CD14-positive monocyte (primary cell): ENCODE results near the gene CRY1. TPM values are rescaled to one million over a fixed set of nuclear protein-coding genes. Genes with fewer than 3 reads are reported as not detected.
"Not testable (repeated sequence)": the region's sequence is repeated elsewhere in the genome, so short reads cannot be mapped to it uniquely, and the experiment has no call there.

ENCODE experiments used
- DNase-seq, 3 donors: peaks; one replicate each; pipeline ENCODE4 v3.0.0-alpha.2; 2011 to 2022
- H2AFZ ChIP-seq: 2 replicates; pipeline ENCODE4 v1.6.0; 2012; ENCODE audit warnings: mild to moderate bottlenecking, low read depth, low read length, inconsistent platforms; ENCODE audit not compliant: insufficient read depth, poor library complexity, severe bottlenecking
- H3K27ac ChIP-seq, 2 donors: 1 replicate in 1 of 2; 2 replicates in 1 of 2; pipeline ENCODE4 v1.5.1; 2012 to 2013; ENCODE audit warnings: low read length in 2 of 2, control low read depth in 1 of 2, inconsistent platforms in 1 of 2, low read depth in 1 of 2, mild to moderate bottlenecking in 1 of 2
- H3K27me3 ChIP-seq, 2 donors: one replicate each; pipeline versions ENCODE4 v1.6.0 to v1.6.1; 2011 to 2013; ENCODE audit warnings: low read length in 2 of 2; ENCODE audit not compliant: control insufficient read depth in 2 of 2, insufficient read depth in 2 of 2
- H3K36me3 ChIP-seq, 2 donors: replicated peaks in 1 of 2; 1 replicate in 1 of 2; 2 replicates in 1 of 2; pipeline versions ENCODE4 v1.5.1 to v1.6.1; 2012 to 2013; ENCODE audit warnings: low read length in 2 of 2, control low read depth in 1 of 2, inconsistent platforms in 1 of 2, mild to moderate bottlenecking in 1 of 2; ENCODE audit not compliant: insufficient read depth in 2 of 2, control insufficient read depth in 1 of 2
- H3K4me1 ChIP-seq, 2 donors: 1 replicate in 1 of 2; 2 replicates in 1 of 2; pipeline versions ENCODE4 v1.5.1 to v1.6.1; 2012 to 2013; ENCODE audit warnings: low read length in 2 of 2, control low read depth in 1 of 2, inconsistent platforms in 1 of 2, mild to moderate bottlenecking in 1 of 2, moderate library complexity in 1 of 2; ENCODE audit not compliant: insufficient read depth in 2 of 2, control insufficient read depth in 1 of 2
- H3K4me2 ChIP-seq: replicated peaks from 2 replicates; pipeline ENCODE3; 2012; ENCODE audit warnings: low read length, moderate library complexity, mild to moderate bottlenecking; ENCODE audit not compliant: poor library complexity, severe bottlenecking; ENCODE audit errors: extremely low read depth
- H3K4me3 ChIP-seq, 3 experiments: fragments of 200-600 bp in 1 of 3; sonication (generic) in 1 of 3; replicated peaks in 1 of 3; 1 replicate in 2 of 3; 2 replicates in 1 of 3; pipeline ENCODE4 v1.5.1; 2011 to 2013; ENCODE audit warnings: low read length in 3 of 3, mild to moderate bottlenecking in 3 of 3, control low read depth in 2 of 3, low read depth in 2 of 3, inconsistent platforms in 1 of 3, moderate library complexity in 1 of 3
- H3K79me2 ChIP-seq: 2 replicates; pipeline ENCODE4 v1.6.0; 2012; ENCODE audit warnings: mild to moderate bottlenecking, control low read depth, inconsistent platforms, low read length, moderate library complexity; ENCODE audit not compliant: insufficient read depth
- H3K9ac ChIP-seq: 2 replicates; pipeline ENCODE4 v1.6.0; 2017; ENCODE audit warnings: low read length, mild to moderate bottlenecking; ENCODE audit not compliant: insufficient read depth, poor library complexity, severe bottlenecking
- H3K9me3 ChIP-seq, 2 donors: replicated peaks in 1 of 2; 1 replicate in 1 of 2; 2 replicates in 1 of 2; pipeline versions ENCODE4 v1.5.1 to v1.6.1; 2012 to 2013; ENCODE audit warnings: low read length in 2 of 2, control low read depth in 1 of 2; ENCODE audit not compliant: control insufficient read depth in 1 of 2, insufficient read depth in 1 of 2
- H4K20me1 ChIP-seq: 2 replicates; pipeline ENCODE4 v1.6.0; 2012; ENCODE audit warnings: mild to moderate bottlenecking, low read length, control low read depth, moderate library complexity; ENCODE audit not compliant: insufficient read depth
- H3K27ac Mint-ChIP-seq, 7 donors: one replicate each; pipeline ENCODE4 v1.8.0; 2020; ENCODE audit warnings: mild to moderate bottlenecking in 7 of 7, mixed read lengths in 7 of 7, moderate library complexity in 6 of 7, inconsistent platforms in 2 of 7
- H3K27me3 Mint-ChIP-seq, 3 donors: one replicate each; pipeline ENCODE4 v1.8.0; 2021 to 2022; ENCODE audit warnings: low read depth in 3 of 3, mild to moderate bottlenecking in 3 of 3, mixed read lengths in 3 of 3, moderate library complexity in 3 of 3, inconsistent platforms in 1 of 3
- H3K36me3 Mint-ChIP-seq, 2 donors: one replicate each; pipeline ENCODE4 v1.8.0; 2020; ENCODE audit warnings: mixed read lengths in 2 of 2, inconsistent platforms in 1 of 2, mild to moderate bottlenecking in 1 of 2
- H3K4me1 Mint-ChIP-seq: one replicate; pipeline ENCODE4 v1.8.0; 2020; ENCODE audit warnings: mild to moderate bottlenecking, mixed read lengths
- H3K4me3 Mint-ChIP-seq, 2 donors: one replicate each; pipeline ENCODE4 v1.8.0; 2020; ENCODE audit warnings: mild to moderate bottlenecking in 2 of 2, mixed read lengths in 2 of 2, moderate library complexity in 1 of 2
- H3K9me3 Mint-ChIP-seq, 7 donors: one replicate each; pipeline ENCODE4 v1.8.0; 2020 to 2022; ENCODE audit warnings: mixed read lengths in 7 of 7, mild to moderate bottlenecking in 6 of 7, moderate library complexity in 6 of 7, inconsistent platforms in 2 of 7
- WGBS: methylation state at CpG from one replicate; pipeline ENCODE4 v1.1.5; 2013; ENCODE audit warnings: missing lambda C conversion rate; ENCODE audit not compliant: insufficient coverage; 5-methylcytosine and 5-hydroxymethylcytosine counted together
- intact Hi-C, 2 donors: fragments of 100-400 bp; cut with micrococcal nuclease; formaldehyde crosslinking; loops; one replicate each; pipeline versions ENCODE4 v1.15.0 to v1.15.1; 2023
- polyA plus RNA-seq, 3 donors: library from polyadenylated mRNA; depleted of rRNA in 1 of 3; unstranded in 2 of 3; stranded (reverse) in 1 of 3; fragments of 300-500 nt in 2 of 3; fragments of >200 nt in 1 of 3; fragmentation: Illumina TruSeq in 2 of 3; gene quantifications; 1 replicate in 2 of 3; 2 replicates in 1 of 3; pipeline ENCODE4 v1.2.3, GENCODE V29; 2012 to 2021
- TF ChIP-seq, protein P1 (sequence below): fragments of 200-600 bp; IDR thresholded peaks from one replicate; pipeline ENCODE4 v1.8.0; 2022; ENCODE audit warnings: antibody characterized with exemption, mild to moderate bottlenecking

Gene CRY1
- polyA plus RNA-seq, 3 donors = 3.8 to 7.7 (median 5.8) TPM

DNA sequence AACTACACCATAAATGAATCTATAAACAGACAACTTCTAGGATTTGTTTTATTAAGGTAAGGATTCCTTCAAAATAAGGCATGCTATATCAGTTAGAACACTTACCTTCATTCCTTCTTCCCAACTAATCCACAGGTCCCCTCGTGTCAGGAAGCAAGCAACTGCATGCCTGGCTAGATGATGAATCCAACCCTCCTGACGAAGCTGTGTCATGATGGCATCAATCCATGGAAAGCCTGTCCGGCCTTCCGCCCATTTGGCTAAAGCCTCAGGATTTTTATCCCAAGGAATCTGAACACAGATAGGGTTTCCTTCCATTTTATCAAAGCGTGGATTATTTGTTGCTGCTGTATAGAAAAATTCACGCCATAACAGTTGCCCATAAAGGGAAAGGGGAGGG, 93.9 kb downstream of the CRY1 start:
- Histone ChIP-seq H3K4me3 (no peak overlapping the region), H3K4me2 (no peak overlapping the region), H3K9ac (no peak overlapping the region), H4K20me1 (no peaks in the 10 kb centered on the region), H2AFZ (no peak overlapping the region), H3K36me3 (peaks cover 4 to 13% of the 10 kb centered on the region in 2 donors), H3K79me2 (no peaks in the 10 kb centered on the region), H3K9me3 (no peaks in the 10 kb centered on the region), H3K27me3 (no peaks in the 10 kb centered on the region), H3K4me1 (no peaks in the 10 kb centered on the region), H3K27ac (no peak overlapping the region)
- intact Hi-C loops = no loop called here
- H3K27me3 Mint-ChIP-seq = peaks cover 0 to 2% (median 0%) of the 10 kb centered on the region in 3 donors
- H3K4me1 Mint-ChIP-seq = no peaks in the 10 kb centered on the region
- DNase-seq = no peak
- no peak overlapping the region for H3K27ac Mint-ChIP-seq
- H3K36me3 Mint-ChIP-seq = peaks cover 26 to 29% of the 10 kb centered on the region in 2 donors
- peaks cover 0 to 2% (median 0%) of the 10 kb centered on the region in 7 donors for H3K9me3 Mint-ChIP-seq
- no peak overlapping the region for H3K4me3 Mint-ChIP-seq
- TF ChIP-seq, protein P1, sequence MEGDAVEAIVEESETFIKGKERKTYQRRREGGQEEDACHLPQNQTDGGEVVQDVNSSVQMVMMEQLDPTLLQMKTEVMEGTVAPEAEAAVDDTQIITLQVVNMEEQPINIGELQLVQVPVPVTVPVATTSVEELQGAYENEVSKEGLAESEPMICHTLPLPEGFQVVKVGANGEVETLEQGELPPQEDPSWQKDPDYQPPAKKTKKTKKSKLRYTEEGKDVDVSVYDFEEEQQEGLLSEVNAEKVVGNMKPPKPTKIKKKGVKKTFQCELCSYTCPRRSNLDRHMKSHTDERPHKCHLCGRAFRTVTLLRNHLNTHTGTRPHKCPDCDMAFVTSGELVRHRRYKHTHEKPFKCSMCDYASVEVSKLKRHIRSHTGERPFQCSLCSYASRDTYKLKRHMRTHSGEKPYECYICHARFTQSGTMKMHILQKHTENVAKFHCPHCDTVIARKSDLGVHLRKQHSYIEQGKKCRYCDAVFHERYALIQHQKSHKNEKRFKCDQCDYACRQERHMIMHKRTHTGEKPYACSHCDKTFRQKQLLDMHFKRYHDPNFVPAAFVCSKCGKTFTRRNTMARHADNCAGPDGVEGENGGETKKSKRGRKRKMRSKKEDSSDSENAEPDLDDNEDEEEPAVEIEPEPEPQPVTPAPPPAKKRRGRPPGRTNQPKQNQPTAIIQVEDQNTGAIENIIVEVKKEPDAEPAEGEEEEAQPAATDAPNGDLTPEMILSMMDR = no peak
- WGBS = 100% methylated on average over 4 of the region's 6 CpGs

DNA sequence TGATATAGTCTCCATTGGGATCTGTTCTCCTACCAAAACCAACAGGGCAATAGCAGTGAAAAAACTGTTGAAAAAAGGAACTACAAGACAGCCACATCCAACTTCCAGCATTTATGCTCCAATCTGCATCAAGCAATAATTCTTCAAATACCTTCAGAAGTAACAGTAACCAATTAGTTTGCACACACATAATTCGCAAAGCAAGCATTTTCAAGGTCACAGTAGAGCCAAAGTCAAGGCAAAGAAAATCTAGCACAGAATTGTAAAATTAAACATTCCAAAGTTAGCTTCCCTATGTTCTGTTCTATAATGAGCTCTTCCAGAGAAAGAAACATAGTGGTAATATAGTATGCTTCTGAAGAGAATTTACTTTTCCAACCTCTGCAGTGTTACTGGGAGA, 95.4 kb downstream of the CRY1 start:
- no peak overlapping the region for H3K9ac ChIP-seq
- H2AFZ ChIP-seq = no peak overlapping the region
- H3K36me3 ChIP-seq = peaks cover 4 to 13% of the 10 kb centered on the region in 2 donors
- 92% methylated on average over 1 of the region's 1 CpG for WGBS
- H3K4me1 Mint-ChIP-seq = no peaks in the 10 kb centered on the region
- H3K79me2 ChIP-seq = no peaks in the 10 kb centered on the region
- H3K27ac ChIP-seq = no peak overlapping the region
- no peak overlapping the region for H3K4me3 Mint-ChIP-seq
- H3K4me3 ChIP-seq = no peak overlapping the region
- no peak overlapping the region for H3K27ac Mint-ChIP-seq
- no peaks in the 10 kb centered on the region for H3K4me1 ChIP-seq
- no peaks in the 10 kb centered on the region for H3K27me3 ChIP-seq
- intact Hi-C loops = no loop called here
- H3K36me3 Mint-ChIP-seq = peaks cover 26 to 29% of the 10 kb centered on the region in 2 donors
- no peaks in the 10 kb centered on the region for H3K9me3 ChIP-seq
- peaks cover 0 to 2% (median 0%) of the 10 kb centered on the region in 3 donors for H3K27me3 Mint-ChIP-seq
- H3K9me3 Mint-ChIP-seq = peaks cover 0 to 2% (median 0%) of the 10 kb centered on the region in 7 donors
- no peak overlapping the region for H3K4me2 ChIP-seq
- TF ChIP-seq, protein P1 = no peak
- no peaks in the 10 kb centered on the region for H4K20me1 ChIP-seq
- no peak for DNase-seq

DNA sequence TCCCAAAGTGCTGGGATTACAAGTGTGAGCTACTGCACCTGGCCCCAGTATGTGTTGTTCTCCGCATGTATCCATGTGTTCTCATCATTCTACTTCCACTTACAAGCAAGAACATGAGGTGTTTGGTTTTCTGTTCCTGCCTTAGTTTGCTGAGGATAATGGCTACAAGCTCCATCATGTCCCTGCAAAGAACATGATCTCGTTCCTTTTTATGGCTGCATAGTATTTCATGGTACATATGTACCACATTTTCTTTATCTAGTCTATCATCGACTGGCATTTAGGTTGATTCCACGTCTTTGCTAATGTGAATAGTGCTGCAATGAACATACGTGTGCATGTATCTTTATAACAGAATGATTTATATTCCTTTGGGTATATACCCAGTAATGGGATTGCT, 97.2 kb downstream of the CRY1 start:
- H3K79me2 ChIP-seq, H3K4me1 Mint-ChIP-seq, H3K4me1 ChIP-seq, H4K20me1 ChIP-seq, intact Hi-C loops, H3K27ac Mint-ChIP-seq, H2AFZ ChIP-seq, DNase-seq, H3K9me3 Mint-ChIP-seq, H3K4me3 Mint-ChIP-seq, H3K9ac ChIP-seq, H3K4me2 ChIP-seq, H3K27ac ChIP-seq, H3K4me3 ChIP-seq, H3K9me3 ChIP-seq, H3K27me3 ChIP-seq, H3K27me3 Mint-ChIP-seq: not testable (repeated sequence)
- H3K36me3 Mint-ChIP-seq = peaks cover 24% of the 10 kb centered on the region in 2 donors
- WGBS = no CpG with 5 or more reads among the region's 5 CpGs
- H3K36me3 ChIP-seq = peaks cover 4 to 13% of the 10 kb centered on the region in 2 donors
